Choroid plexus epithelial cell (primary cell): ENCODE measurements around the gene TIMP4.

ENCODE experiments used
- DNase-seq: peaks from one replicate; pipeline ENCODE4 v3.0.0-alpha.2; 2010; ENCODE audit warnings: low read depth
- H3K4me3 ChIP-seq: 2 replicates; pipeline ENCODE4 v1.5.1; 2011; ENCODE audit warnings: low read depth, mild to moderate bottlenecking, control low read depth, low read length, moderate library complexity
- CTCF ChIP-seq: conservative IDR thresholded peaks from 2 replicates; pipeline ENCODE4 v1.5.1; 2011; ENCODE audit warnings: low read depth, mild to moderate bottlenecking, control low read depth, inconsistent platforms, low read length, moderate library complexity

The TIMP4 gene

GRCh38 chr3:12194669-12195161, 36.0 kb upstream of the TIMP4 start:
- H3K4me3 ChIP-seq, result no peak overlapping the region
- DNase-seq, result peak; percentile 53
- TF ChIP-seq CTCF, result peak; percentile 3

- TF ChIP-seq CTCF, result no peak
- peak; percentile 94 for DNase-seq
These were observed 35.5 kb upstream of the TIMP4 start for GRCh38 chr3:12194209-12194608.

GRCh38 chr3:12193485-12194165, 34.9 kb upstream of the TIMP4 start:
- no peak overlapping the region for H3K4me3 ChIP-seq
- peak; percentile 99 for DNase-seq
- TF ChIP-seq CTCF, result no peak

More at GRCh38 chr3:12194209-12194608, 35.5 kb upstream of the TIMP4 start:
- no peak overlapping the region for H3K4me3 ChIP-seq

- no peak for DNase-seq
- TF ChIP-seq CTCF, result no peak
- H3K4me3 ChIP-seq, result no peak overlapping the region
These were observed 34.2 kb upstream of the TIMP4 start for GRCh38 chr3:12192655-12193484.

DNA sequence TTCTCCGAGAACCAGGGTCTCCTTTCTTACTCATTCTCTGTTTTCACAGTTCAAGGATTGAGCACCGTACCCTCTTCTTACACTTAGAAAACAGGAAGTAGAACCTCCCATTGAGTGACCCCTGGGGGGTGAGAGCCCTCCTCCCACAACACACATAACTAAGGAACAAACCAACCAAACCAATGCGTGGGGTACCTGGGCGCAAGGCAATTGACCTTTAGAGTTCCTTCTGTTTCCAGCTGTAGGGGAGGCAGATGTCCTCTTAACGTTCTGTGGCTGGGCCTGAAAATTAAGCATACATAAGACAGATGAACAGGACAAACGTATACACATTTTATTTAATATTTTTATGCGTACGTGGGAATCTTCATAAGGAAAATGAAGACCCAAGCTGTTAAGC, 33.5 kb upstream of the TIMP4 start:
- H3K4me3 ChIP-seq, result no peak overlapping the region
- no peak for DNase-seq
- no peak for TF ChIP-seq CTCF

DNA sequence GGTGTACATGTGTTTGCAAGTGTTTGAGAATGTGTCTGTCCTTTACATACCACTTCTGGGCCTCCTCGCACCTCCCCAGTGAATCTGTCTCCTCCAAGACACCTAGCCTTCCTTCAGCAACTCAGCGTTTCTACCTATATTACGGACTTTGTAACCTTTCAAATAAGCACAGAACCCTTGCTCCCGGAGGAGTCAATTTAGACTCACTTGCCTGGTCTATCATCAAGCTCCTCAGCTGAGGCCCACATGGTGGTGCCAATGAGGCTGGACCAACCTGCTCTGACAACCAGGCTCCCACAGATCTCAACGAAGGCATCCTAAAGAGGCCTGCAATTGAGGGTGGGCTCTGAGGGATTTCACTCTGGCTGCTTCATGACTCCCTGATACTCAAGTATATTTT, 32.8 kb upstream of the TIMP4 start:
- no peak for TF ChIP-seq CTCF

More for the DNA sequence above, 32.8 kb upstream of the TIMP4 start:
- H3K4me3 ChIP-seq, result no peak overlapping the region
- DNase-seq, result no peak
